Measurements from ENCODE around the gene CRTC1.

The CRTC1 gene

GRCh38 chr19:18751571-18751970 is 68.1 kb downstream of the CRTC1 start:
- TF ChIP-seq CTCF (IDR thresholded peaks at IDR 0.05): no peak
- Histone ChIP-seq H3K27ac (no peak overlapping the region), H3K4me3 (no peak overlapping the region)
- no peak for DNase-seq (ENCODE audit: low spot score)

GRCh38 chr19:18754501-18754900 is 71.0 kb downstream of the CRTC1 start:
- no peak for DNase-seq (ENCODE audit: low spot score)
- H3K27ac ChIP-seq: no peak overlapping the region
- no peak overlapping the region for H3K4me3 ChIP-seq

GRCh38 chr19:18756896-18757295 is 73.4 kb downstream of the CRTC1 start:
- no peak overlapping the region for H3K27ac ChIP-seq
- H3K4me3 ChIP-seq: no peak overlapping the region
- TF ChIP-seq CTCF (IDR thresholded peaks at IDR 0.05): no peak
- no peak for DNase-seq (ENCODE audit: low spot score)

More at GRCh38 chr19:18754501-18754900, 71.0 kb downstream of the CRTC1 start:
- no peak for TF ChIP-seq CTCF (IDR thresholded peaks at IDR 0.05)

GRCh38 chr19:18759304-18759994 is 76.0 kb downstream of the CRTC1 start:
- no peak overlapping the region for H3K27ac ChIP-seq
- DNase-seq (ENCODE audit: low spot score): no peak
- H3K4me3 ChIP-seq: no peak overlapping the region
- no peak for TF ChIP-seq CTCF (IDR thresholded peaks at IDR 0.05)

- DNase-seq (ENCODE audit: low spot score): no peak
- no peak for TF ChIP-seq CTCF (IDR thresholded peaks at IDR 0.05)
- Histone ChIP-seq H3K27ac (no peak overlapping the region), H3K4me3 (no peak overlapping the region)
Observed at GRCh38 chr19:18759995-18760426, 76.5 kb downstream of the CRTC1 start.

- Histone ChIP-seq H3K27ac (no peak overlapping the region), H3K4me3 (no peak overlapping the region)
- no peak for DNase-seq (ENCODE audit: low spot score)
- TF ChIP-seq CTCF (IDR thresholded peaks at IDR 0.05): no peak
Observed at GRCh38 chr19:18760440-18761383, 77.2 kb downstream of the CRTC1 start.

Data from coronary artery (tissue), 2 donors.